ENCODE measurements around the gene BCORL1.

Gene BCORL1

GRCh38 chrX:129965166-129965565, 17.3 kb upstream of the BCORL1 start:
- no peak for DNase-seq (ENCODE audit: low read depth in 2 of 2)

GRCh38 chrX:129968968-129969367, 13.5 kb upstream of the BCORL1 start:
- DNase-seq (ENCODE audit: low read depth in 2 of 2) = no peak

GRCh38 chrX:129976441-129976840, 6.0 kb upstream of the BCORL1 start:
- DNase-seq (ENCODE audit: low read depth in 2 of 2) = no peak

GRCh38 chrX:129979207-129979920, 3.1 kb upstream of the BCORL1 start:
- DNase-seq (ENCODE audit: low read depth in 2 of 2) = no peak

GRCh38 chrX:129980001-129980401, 2.4 kb upstream of the BCORL1 start:
- no peak for DNase-seq (ENCODE audit: low read depth in 2 of 2)

- DNase-seq (ENCODE audit: low read depth in 2 of 2) = no peak
Observed at GRCh38 chrX:129980540-129981199, 1.8 kb upstream of the BCORL1 start.

GRCh38 chrX:129981200-129981553, 1.3 kb upstream of the BCORL1 start:
- no peak for DNase-seq (ENCODE audit: low read depth in 2 of 2)

GRCh38 chrX:129981752-129982299, 609 bp upstream of the BCORL1 start:
- DNase-seq (ENCODE audit: low read depth in 2 of 2) = no peak

- no peak for DNase-seq (ENCODE audit: low read depth in 2 of 2)
Observed at GRCh38 chrX:129983575-129984110, 1.2 kb downstream of the BCORL1 start.

- DNase-seq (ENCODE audit: low read depth in 2 of 2) = no peak
Observed at GRCh38 chrX:129984111-129984958, 1.9 kb downstream of the BCORL1 start.

GRCh38 chrX:129987871-129988270, 5.4 kb downstream of the BCORL1 start:
- no peak for DNase-seq (ENCODE audit: low read depth in 2 of 2)

GRCh38 chrX:129992181-129992580, 9.7 kb downstream of the BCORL1 start:
- DNase-seq (ENCODE audit: low read depth in 2 of 2) = no peak

GRCh38 chrX:129996120-129996519, 13.7 kb downstream of the BCORL1 start:
- DNase-seq (ENCODE audit: low read depth in 2 of 2) = no peak

- DNase-seq (ENCODE audit: low read depth in 2 of 2) = no peak
Observed at GRCh38 chrX:129997086-129997485, 14.7 kb downstream of the BCORL1 start.

- no peak for DNase-seq (ENCODE audit: low read depth in 2 of 2)
Observed at GRCh38 chrX:129998021-129998420, 15.6 kb downstream of the BCORL1 start.

- no peak for DNase-seq (ENCODE audit: low read depth in 2 of 2)
Observed at GRCh38 chrX:130001893-130002292, 19.5 kb downstream of the BCORL1 start.

- DNase-seq (ENCODE audit: low read depth in 2 of 2) = no peak
Observed at GRCh38 chrX:130002541-130002940, 20.1 kb downstream of the BCORL1 start.

- no peak for DNase-seq (ENCODE audit: low read depth in 2 of 2)
Observed at GRCh38 chrX:130005089-130005807, 22.8 kb downstream of the BCORL1 start.

- no peak for DNase-seq (ENCODE audit: low read depth in 2 of 2)
Observed at GRCh38 chrX:130009658-130010223, 27.3 kb downstream of the BCORL1 start.

GRCh38 chrX:130012683-130013082, 30.2 kb downstream of the BCORL1 start:
- no peak for DNase-seq (ENCODE audit: low read depth in 2 of 2)

- DNase-seq (ENCODE audit: low read depth in 2 of 2) = no peak
Observed at GRCh38 chrX:130013661-130014060, 31.2 kb downstream of the BCORL1 start.

Data from activated CD4-positive, alpha-beta T cell treated with anti-CD3 and anti-CD28 coated beads for 24 hours (primary cell).